ENCODE measurements around the gene ANKRD17.

GRCh38 chr4:73066445-73066844 is 192.2 kb downstream of the ANKRD17 start:
- TF ChIP-seq, protein P1, sequence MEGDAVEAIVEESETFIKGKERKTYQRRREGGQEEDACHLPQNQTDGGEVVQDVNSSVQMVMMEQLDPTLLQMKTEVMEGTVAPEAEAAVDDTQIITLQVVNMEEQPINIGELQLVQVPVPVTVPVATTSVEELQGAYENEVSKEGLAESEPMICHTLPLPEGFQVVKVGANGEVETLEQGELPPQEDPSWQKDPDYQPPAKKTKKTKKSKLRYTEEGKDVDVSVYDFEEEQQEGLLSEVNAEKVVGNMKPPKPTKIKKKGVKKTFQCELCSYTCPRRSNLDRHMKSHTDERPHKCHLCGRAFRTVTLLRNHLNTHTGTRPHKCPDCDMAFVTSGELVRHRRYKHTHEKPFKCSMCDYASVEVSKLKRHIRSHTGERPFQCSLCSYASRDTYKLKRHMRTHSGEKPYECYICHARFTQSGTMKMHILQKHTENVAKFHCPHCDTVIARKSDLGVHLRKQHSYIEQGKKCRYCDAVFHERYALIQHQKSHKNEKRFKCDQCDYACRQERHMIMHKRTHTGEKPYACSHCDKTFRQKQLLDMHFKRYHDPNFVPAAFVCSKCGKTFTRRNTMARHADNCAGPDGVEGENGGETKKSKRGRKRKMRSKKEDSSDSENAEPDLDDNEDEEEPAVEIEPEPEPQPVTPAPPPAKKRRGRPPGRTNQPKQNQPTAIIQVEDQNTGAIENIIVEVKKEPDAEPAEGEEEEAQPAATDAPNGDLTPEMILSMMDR (IDR thresholded peaks at IDR 0.05; ENCODE audit: low read length): no peak
- no peak for TF ChIP-seq EZH2phosphoT487 (IDR thresholded peaks at IDR 0.05; ENCODE audit: low read length)

Data from MM.1S (cell line).